Right hindlimb (tissue), 1 donor: Measurements from ENCODE around the gene GNAQ.
A peak's percentile ranks its signal among the peaks of the same experiment; 100 is the strongest.
"Not testable (repeated sequence)": the region's sequence is repeated elsewhere in the genome, so short reads cannot be mapped to it uniquely, and the experiment has no call there.

Experiments
- DNase-seq: peaks from one replicate; pipeline ENCODE4 v3.0.0-alpha.2; 2018

GNAQ gene

DNA sequence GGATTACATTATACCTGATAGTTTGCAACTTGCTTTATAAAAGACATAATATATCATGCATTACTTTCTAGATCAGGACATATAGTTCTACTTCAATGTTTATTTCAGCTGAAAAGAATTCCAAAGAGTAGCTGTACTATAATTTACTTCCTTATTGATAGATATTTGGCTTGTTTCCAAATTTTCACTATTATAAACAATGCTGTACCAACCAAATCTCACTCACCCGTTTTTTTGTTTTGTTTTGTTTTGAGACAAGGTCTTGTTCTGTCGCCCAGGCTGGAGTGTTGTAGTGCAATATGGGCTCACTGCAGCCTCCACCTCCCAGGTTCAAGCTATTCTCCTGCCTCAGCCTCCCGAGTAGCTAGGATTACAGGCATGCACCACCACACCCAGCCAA lies 132.7 kb downstream of the GNAQ start:
- no peak for DNase-seq

DNA sequence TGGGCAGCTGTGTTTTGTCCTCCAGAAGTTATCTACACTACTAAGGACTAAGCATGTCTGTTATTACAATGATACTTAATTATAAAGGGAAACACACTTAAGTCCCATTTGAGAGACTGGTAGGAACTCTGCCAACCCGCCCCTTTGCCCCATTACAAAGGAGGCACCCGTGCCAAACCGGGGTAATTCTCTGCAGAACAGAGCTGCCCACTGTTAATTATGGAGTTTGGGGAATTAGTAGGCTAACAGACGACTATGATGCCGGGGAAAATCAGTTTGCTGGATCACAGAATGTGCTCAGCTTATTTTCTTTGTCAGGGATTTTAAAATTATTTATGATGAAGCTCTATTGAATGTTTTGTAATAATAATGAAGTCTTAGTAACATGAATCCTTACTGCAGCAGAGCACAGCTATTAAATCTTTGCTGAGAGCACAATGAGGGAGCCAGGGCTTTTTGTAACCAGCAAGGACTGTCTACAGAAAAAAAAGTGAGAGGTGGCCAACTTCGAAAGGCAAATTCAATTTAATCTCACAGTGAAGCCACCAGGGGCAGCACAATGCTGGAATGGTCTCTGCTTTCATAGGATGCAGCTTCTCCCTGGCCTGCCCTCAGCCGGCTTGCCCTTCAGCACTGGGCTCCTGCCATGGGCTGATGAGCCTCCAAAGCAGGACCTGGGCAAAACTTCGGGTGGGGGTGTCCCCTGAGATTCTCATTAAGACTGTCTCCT lies 134.5 kb downstream of the GNAQ start:
- DNase-seq = no peak

DNA sequence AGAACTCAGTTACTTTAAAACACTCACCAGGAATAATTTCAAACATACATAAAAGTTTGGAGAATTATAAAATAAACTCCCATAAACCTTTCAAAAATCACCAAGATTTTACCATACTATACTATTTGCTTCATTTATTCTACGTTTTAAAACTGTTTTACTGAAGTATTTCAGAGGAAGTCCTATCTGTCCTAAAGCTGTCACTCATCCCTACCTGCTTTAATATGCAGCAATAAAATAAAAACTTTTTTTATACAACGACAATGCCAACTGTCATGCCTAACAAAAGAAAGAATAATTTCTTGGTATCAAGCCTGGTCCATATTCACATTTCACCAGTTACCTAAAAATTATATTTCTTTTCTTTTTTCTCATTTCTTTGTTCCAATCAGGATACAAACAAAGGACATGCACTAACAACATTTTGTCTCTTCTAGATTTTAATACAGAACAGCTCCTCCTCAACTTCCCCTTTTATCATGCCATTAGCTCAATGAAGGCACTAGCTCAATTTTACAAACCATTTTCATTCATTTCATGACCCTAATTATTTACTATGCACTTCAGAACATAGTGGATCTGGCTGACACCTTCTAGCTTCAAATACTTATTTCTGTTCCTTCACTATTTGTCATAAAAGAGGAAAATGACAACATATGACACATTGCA lies 135.2 kb downstream of the GNAQ start:
- DNase-seq = no peak

DNA sequence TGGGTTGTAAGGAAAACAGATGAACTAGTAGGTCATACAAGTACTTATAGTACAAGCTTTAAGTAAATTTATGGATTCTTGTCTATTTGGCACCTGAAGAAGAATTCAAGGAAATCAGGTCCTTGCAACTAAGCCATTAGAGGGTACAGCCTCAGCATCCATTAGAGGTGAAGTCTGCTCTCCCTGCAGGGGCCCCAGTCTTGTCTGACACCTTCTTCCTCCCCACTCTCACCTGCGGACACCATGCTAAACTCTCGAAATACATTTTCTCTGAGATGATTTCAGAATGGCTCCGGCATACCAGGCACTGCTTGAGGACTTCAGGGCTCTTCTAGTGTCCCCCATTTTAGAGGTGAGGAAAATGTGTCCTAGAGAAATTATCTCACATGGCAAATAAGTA lies 137.9 kb downstream of the GNAQ start:
- DNase-seq = no peak

DNA sequence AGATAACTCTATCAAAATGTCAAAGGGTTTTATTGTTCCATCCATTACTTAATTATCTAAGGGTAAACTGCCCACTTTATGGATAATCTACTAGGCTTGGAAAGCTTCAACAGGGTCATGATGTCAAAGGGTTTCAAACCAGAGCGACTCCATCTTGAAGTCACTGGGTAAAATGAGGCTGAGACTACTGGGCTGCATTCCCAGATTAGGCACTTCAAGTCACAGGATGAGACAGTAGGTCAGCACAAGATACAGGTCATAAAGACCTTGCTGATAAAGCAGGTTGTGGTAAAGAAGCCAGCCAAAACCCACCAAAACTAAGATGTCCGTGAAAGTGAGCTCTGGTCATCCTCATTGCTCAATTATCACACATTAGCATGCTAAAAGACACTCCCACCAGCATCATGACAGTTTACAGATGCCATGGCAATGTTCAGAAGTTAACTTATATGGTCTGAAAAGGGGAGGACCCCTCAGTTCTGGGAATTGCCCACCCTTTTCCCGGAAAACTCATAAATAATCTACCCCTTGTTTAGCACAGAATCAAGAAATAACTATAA lies 138.6 kb downstream of the GNAQ start:
- DNase-seq = no peak

DNA sequence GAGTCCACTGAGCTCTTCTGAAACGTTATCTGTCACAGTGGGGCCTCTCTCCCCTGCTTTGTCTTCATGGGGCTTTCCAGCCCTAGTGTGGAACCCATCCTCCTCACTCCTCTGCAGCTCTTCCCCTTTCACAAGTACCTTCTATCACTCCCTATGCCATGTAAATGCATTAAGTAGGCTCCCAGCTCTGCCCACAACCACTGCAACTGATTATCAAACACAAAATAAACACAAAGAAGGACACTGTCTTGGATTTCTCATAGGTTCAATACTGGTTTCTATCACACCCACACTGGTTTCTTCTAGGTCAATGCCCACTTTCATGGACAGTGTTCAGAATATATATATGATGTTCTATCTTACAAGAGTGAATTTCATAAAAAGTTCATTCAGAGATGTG lies 139.4 kb downstream of the GNAQ start:
- DNase-seq = no peak

DNA sequence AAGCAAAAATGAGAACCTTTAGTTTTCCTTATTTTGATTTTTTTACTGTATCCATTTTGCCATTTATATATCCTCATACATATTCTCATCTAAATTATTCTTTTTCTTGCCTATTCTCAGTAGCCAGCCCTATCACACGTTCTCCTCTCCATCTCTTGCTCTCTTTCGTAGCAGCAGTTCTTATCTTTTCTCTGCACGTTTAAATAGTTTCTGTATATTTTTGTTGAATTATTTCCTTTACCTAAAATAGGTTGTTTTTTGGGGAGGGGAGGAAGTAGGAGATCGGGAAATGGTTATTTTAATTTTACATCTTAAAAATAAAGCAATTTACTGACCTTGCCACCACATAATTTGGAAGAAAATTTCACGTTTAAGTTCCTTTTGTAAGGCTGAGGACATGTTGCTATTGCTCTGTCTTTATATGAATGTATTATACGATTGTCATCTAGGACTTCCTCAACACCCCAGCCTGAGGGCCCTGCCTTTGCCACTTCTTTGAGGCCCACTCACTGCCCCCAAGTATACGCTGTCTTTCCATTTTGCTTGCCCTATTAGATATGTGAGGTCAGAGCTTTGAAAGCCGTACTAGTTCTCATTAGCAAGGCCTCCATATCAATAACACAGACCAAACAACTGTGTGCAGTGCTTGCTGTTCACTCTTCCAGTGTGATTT lies 140.3 kb downstream of the GNAQ start:
- DNase-seq = no peak

DNA sequence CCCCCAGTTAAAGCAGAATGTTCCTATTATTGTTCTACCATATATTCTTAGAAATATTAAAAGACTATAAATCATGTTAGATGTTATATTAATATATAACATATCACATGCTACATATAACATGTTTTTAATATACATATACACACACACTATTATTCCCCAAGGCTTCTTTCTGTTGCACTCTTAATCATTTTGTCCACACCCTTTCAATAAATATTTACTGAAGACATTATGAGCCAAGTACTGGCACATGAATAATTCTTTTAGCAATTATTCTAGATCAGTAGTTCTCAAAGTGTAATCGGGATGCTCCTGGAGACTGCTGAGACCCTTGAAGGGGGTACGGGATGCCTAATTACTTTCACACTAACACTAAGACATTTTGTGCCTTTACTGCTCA lies 143.9 kb downstream of the GNAQ start:
- no peak for DNase-seq

DNA sequence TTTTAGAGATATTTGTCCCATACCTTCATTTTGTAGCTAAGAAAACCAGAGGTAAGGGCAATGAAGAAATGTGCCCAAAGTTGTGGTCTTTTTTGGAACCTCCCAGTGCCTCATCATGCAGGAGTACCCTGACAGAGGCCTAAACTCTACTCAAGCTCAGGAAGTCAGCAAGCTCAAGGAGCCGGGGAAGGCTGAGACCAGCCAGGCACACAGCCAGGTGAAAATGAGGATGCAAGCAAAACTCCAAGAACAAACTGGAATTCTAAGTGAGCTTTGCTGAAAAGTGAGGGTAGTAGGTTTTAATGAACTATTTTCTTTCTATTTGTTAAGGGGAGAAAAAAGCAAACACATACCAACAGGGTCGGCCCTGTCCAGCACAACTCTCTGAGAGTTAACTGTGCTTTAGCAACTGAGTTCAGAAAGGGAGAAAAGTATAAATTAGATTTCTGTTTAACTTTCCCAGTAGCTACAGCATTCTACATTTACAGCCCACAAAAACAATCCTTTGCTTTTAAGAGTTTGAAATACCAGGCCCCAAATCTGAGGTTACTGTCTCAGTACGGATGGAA lies 146.4 kb downstream of the GNAQ start:
- peak; percentile 53 for DNase-seq

DNA sequence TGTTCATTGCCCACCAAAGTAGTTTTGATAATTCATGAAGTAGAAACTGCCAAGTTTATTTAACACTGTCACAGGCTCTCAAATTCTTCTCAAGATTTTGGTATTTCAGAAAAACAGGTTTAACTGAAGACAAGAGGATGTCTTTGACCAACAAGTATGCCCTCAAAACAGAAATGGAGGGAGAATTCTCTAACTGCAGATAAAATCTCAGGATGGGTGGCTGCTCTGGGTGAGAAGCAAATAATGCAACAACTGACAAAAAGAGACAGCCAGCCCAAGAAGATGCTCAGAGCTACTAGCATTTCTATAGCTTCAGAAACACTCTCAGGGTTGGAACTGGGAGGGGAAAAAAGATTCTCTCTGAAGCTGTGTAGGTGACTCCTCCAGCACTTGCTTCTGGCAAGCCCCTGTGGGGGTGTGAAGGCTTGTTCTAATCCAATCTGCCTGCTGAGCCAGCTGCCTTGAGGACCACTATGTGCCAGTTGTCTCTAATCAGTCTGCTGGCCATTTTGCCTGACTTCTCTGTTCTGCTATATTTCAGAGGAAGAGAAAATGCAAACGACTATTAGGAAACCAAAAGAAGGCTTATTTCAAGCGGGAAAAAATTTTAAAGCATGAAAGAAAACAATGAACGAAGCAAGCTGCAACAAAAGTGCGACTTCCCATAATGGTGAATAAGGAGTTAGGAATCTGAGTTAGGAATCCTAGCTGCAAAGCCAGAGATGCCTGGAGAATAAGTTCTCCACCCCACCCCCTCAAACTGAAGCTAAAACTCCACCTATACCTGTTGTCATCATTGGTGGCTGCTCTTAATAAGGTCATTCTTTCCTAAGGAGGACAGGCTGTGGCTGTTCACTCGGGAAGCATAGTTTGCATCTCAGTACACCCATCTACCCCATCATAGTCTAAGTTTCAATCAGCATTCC lies 147.5 kb downstream of the GNAQ start:
- no peak for DNase-seq

DNA sequence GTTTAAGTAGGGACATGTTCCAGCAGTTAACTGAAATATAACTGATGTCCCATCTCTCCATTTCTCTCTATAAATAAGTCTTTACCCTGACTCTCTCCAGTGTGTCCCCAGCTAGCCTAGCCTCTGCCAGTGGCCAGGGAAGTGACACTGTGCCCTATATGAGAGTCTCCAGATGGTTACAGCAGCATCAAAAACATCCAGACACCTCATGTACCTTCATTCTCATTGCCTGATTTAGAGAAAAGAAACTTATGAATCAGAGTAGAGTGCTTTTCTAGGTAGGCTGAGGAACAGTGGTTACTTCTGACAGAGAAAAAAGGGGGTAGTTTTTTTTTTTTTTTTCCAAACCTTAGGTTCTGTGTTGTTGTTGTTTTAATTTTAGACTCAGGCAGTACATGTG lies 148.5 kb downstream of the GNAQ start:
- no peak for DNase-seq

DNA sequence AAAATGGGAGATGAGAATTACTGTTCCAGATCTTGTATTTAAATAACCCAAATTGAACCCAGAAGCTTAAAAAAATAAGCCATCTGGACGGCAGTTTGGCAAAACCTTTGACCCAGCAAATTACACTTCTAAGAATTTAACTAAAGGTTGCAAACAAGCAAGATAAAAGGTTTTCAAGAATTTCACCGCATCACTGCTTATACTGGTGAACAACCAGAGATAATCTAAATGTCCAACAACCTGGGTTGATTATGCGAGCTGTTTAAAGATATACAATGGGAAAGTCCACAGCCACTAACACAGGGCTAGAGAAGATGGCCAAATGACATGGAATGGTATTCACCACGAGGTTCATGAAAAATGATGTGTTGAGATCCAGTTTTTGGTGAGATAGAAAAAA lies 149.3 kb downstream of the GNAQ start:
- no peak for DNase-seq

DNA sequence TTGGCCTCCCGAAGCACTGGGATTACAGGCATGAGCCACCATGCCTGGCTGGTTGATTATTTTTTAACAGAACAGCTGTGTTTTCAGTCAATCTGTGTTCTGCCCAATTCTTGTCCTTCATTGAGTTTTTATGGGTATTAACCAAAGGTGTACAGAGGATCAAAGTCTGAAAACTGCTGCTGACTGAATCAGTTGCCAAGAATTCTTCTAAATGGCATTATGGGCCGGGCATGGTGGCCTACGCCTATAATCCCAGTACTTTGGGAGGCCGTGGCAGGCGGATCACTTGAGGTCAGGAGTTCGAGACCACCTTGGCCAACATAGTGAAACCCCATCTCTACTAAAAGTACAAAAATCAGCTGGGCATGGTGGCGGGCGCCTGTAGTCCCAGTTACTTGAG lies 150.0 kb downstream of the GNAQ start:
- DNase-seq = not testable (repeated sequence)

DNA sequence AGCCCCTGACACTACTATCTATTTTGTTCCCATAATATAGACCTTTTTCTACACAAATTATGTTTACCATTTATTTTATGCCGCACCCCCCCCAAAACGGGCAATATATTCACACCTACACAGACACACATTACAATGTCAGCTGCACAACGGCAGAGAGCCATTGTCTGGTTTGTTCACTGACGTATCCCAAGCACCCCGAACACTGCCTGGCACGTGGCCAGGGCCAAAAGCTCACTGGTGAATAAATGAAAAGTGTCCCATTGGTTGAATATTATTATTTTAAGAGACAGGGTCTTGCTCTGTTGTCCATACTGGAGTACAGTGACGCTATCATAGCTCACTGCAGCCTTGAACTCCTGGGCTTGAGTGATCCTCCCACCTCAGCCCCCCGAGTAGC lies 150.5 kb downstream of the GNAQ start:
- no peak for DNase-seq

DNA sequence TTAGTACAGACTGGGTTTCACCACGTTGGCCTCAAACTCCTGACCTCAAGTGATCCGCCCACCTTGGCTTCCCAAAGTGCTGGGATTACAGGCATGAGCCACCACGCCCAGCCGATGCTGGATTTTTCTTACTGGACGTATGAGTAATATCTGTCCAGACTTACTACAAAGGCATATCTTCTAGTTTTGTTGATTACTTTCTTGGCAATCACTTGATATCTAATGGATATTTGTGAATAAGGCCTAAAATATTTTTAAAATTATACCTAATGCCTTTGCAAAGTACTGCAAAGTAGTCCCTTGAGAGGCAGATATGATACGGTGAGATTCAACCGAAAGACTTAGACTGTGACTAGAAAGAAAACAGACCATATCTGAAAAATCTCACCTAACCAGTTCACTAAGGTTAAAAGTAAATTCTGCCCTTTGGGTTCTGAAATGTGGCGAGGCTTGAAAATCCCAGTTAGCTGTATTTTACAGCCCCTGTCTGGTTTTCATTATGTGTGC lies 152.1 kb downstream of the GNAQ start:
- DNase-seq = no peak

DNA sequence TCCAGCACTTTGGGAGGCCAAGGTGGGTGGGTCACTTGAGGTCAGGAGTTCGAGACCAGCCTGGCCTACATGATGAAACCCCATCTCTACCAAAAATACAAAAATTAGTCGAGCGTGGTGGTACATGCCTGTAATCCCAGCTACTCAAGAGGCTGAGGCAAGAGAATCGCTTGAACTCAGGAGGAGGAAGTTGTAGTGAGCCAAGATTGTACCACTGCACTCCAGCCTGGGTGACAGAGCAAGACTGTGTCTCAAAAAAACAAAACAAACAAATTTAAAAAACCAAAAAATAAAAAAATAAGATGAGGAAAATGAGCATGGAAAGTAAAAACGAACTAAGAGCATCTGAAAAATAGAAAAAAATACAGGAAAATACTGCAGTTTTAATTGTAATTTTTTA lies 152.8 kb downstream of the GNAQ start:
- not testable (repeated sequence) for DNase-seq

DNA sequence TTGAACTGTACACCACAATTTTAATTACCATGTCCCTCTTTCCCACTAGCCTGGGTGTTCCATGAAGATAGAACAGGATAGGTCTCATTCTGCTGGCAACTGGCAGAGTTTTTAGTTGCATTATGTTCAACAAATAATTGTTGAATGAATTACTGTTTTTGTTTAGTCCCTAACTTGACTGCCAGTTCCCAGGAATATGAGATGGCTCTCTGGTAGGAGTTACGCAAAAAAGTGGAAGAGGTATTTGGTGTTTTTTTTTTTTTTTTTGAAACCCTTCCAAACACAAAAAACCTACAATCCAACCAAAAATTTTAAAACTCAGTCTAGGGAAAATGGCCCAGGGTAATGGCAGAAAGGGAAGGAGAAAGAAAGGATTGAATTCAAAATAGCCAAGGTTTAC lies 153.6 kb downstream of the GNAQ start:
- DNase-seq = no peak

DNA sequence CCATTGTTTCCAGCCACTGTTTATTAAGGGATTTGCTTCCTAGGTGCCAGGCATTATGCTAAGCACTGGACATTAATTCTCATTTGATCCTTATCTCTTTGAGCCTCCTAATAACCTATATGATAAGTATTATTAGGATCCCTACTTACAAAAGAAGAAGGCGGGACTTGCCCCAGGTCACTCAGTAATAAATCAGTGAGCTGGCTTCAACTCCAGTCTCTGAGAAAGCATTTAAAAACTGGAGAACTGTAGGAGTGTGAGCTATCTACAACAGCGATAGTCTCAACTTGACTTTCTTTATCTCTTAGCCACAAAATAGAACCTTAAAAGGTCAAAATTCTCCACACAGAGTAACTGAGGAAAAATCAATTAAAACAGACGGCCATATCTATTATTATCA lies 155.0 kb downstream of the GNAQ start:
- no peak for DNase-seq

DNA sequence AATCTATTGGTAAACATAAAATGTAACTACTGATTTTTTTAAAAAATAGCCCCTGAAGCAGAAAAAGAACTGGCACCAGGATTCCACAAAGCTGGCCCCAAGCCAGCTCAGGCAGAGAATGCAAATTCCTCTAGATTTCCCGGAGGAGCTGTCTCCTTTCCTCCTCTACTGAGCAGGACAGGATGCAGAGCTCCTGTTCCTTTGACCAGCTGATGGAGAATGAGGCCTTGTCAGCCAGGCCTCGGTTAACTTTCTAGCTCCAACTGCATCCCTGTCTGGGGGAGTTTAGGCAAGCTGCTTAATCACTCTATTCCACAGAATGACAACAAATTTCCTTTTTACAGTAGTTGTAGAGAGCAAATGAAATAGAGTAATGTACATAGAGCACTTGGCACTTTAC lies 155.5 kb downstream of the GNAQ start:
- peak; percentile 31 for DNase-seq

DNA sequence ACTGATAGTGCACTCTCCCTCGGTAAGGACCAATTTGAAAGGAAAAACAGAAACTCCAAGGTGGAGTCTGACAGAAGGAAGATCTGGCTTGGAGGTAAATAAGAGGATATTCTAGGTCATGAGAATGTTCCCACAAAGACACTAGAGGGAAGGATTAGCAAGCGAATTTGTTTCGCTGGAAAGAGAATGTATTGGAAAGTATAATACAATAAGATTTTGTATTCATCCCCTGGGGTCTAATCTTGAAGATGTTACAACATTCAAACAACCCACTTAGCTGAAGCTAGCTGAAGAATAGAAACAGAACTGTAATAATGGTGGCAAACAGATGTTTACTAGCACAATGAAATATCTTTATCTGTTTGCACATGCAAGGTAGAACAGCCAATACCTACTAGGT lies 158.7 kb downstream of the GNAQ start:
- DNase-seq = no peak

DNA sequence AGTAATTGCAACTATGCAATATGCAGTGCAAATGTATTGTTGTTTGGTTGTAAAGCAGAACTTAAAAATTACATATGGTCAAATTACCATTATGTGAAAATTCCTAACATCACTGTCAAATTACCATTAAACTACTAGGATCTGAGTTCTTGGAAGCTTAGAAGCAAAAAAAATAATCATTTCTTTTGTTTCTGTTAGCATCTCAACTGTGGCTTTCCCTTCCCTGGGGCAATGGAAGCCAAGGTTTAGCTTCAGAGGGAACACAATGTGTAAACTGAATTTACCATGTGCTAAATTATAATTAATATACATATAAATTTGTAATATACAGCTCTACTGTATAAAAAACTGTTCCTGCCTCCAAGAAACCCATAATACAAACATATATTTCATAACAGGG lies 159.4 kb downstream of the GNAQ start:
- DNase-seq = no peak

DNA sequence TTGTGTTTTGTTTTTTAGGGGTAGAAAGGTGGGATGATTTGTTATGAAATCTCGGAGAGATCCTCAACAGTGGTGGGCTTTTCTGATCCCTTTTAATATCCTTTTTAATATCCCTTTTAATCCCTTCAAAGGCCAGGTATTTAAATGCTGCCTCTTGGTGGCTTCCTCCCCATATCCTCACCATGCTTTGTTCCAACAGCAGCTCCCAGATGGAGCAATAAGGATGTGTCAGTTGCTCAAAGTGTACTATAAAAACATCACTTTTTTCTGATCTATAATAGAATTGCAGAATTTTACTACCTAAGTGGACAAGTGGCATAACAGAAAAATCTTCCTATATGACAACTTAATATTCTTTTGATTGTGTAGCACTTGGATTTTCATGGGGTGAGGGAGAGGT lies 160.1 kb downstream of the GNAQ start:
- DNase-seq = no peak
